Midbrain (tissue), 1 donor: ENCODE results near the gene S100B.

Experiments used
- DNase-seq: peaks from one replicate; lab custom pipeline; 2025; lab: John Stamatoyannopoulos, UW

The S100B gene

DNA sequence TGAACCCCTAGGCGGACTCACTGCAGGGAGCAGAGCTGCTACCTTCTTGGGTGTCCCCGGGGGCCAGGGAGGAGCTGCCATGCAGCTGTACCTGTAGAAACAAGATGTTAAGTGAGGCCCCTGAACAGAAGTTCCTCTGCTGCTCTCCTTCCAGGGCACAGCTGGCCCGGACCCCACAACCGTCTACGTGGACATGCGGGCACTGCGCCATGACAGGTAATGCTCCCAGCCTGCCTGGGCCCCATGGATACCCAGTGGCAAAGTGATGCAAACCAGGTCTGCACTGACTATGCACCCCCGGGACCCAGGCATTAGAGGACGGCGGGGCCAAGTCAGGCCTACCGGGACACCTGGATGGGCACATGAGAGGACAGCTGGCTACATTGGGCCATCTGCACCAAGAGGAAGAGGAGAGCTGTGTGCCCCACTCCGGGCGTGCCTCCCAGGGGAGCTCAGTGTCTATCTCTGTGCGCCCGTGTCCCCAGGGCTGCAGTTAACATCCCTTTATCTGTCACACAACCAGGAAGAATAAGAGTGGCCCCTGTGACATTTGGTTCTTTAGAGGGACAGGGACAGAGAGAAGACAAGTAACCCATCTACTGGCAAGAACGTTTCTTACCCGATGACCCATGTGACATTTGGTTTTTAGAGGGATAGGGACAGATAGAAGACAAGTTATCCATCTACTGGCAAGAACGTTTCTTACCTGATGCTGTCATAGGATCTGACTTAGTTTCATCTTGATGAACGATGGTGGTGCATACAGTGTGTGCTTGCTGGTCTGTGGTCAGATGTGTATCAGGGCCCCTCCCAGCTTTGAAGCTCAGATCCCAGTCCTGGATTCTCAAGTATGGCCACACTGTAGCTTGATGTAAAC lies 44.1 kb downstream of the S100B start:
- DNase-seq, result no peak

DNA sequence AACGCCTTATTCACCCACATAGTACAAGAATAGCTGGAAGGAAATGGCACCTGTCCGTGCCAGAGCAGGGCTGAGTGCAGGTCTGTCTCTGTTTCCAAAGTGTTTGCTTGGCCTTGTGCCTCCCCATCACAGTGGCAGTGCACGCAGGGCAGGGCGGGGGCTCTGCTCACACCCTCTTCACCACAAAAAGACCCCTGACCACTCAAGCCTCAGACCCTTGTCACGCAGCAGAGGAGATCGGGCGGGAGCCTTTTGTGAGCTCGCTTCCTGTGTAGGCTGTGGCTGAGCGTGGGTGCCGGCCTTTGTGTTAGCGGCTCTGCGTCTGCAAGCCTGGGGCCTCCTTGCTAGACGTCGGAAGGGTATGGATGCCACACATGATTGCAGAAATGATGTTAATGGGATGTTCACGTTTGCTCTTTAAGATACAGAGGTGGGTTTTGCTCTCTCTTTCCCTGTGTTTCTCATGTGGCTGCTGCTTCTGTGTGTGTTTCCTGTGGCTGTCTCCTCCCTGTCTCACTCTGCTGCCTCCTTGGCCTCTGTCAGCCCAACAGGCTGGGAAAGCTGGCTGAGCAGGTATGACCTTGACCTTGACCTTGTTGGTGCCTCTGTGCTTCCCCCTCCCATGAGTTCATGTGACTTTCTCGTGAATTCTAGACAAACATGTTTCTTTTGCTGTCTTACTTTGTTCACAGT lies 45.4 kb downstream of the S100B start:
- no peak for DNase-seq

DNA sequence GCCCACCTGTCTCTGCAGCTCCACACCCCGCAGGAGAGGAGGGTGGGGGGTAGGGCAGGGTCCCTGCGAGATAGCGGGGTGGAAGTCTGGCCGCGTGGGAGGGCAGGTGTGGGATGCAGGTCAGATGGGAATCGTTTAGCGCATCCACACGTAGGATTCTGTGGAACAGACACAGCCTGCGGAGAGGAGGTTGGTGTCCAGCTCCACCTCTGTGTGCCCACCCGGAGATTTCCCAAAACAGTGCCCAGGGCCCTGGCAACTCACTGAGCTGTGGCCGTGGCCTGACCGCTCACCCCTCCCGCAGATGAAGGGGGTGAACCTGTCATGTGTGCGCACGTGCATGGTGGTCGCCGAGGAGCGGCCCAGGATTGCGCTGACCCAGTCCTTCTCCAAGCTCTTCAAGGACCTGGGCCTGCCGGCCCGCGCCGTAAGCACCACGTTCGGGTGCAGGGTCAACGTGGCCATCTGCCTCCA lies 46.9 kb downstream of the S100B start:
- DNase-seq, result no peak

DNA sequence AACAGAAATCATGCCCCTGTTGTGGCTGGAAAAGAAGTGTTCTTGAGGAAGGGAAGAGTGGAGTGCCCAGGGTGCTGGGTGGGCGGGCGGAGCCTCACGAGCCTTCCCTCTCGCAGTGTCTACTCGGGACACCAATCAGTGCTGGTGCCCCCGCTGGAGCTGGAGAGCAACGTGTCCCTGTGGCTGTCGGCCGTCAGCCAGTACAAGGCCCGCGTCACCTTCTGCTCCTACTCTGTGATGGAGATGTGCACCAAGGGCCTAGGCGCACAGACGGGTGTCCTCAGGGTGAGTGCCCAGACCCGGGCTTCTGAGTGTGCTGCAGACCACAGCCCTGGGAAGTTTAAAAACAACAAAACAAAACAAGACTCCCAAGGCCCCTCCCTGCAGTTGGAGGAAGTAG lies 47.4 kb downstream of the S100B start:
- no peak for DNase-seq

DNA sequence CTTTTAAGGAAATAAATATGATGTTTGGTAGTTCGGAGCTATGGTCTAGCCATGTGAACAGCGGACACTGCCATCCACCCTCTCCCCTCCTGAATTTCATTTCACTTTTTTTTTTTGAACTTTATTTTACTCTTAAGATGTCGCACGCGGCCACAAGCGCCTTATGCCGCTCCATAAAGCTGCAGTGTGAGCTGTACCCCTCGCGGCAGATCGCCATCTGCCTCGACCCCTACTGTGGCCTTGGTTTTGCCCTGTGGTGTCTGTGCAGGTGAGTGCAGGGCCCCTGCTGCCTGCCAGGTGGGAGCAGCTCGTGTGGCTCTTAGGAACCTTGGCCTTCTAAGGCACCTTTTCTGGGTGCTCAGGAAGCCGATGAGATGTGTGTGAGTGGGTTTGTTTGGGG lies 48.1 kb downstream of the S100B start:
- DNase-seq, result no peak

DNA sequence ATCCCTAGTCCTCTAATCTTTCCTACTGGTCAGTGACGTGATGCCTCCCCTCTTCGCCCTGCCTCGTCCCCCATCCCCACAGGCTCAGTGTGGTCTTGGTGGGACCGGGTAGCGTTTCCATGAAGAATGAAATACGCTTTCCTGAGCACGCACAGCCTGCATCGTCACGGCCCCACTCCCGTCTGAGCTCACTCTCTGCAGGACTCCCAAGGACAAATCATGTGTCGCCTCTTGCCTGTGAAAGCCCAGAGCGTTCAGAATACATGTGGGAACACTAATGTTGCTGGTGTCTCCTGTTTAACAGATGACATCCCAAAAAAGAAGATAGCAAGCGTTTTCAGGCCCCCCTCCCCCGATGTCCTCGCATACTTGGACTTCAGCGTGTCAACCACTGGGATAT lies 49.2 kb downstream of the S100B start:
- DNase-seq, result no peak

DNA sequence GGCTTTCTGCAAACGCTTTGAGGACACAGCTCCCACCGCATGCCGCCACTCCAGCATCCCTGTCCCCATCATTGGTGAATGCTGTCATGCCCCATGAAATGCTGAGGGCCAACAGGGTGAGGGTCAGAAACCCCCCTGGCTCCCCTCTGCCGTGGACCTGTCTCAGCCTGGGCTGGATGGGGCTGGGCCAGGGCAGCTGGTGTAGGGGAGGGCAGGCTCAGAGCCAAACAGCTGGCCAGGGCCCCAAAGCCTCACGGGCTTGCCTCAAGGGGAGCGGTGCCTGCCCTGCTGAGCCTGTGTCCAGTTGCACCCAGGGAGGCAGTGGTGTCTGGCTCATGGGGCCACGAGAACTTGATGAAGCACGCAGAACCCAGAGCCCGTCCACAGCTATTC lies 49.7 kb downstream of the S100B start:
- DNase-seq, result no peak

DNA sequence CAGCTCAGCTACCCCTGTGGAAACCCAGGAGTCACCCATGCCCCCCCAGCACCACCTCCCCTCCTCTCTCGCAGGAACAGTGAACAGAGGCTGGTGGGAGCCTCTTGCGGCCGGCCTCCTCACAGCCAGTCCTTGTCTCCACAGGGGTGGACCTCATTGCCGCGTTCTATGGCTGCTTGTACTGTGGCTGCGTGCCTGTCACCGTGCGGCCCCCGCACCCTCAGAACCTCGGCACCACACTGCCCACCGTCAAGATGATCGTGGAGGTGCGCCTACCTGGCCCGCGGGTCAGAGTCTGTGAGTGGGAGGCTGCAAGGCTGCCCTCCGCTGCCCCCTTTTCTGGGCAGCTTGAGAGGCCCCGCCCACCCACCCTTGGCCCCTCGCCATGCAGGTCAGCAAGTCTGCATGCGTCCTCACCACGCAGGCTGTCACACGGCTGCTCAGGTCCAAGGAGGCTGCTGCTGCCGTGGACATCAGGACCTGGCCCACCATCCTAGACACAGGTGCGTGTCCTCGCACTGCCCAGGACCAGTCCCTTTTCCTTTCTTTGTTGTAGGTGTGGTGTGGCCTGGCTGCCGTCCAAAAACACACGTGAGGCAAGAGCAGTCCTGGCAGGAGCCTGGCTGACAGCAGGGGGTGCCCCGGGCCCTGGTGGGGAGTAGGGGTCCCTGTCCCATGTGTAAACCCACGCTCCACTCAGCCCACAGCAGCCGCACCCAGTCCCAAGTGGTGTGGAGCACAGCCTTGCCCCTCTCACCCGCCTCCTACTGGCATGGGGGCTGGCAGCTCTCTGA lies 50.3 kb downstream of the S100B start:
- no peak for DNase-seq

DNA sequence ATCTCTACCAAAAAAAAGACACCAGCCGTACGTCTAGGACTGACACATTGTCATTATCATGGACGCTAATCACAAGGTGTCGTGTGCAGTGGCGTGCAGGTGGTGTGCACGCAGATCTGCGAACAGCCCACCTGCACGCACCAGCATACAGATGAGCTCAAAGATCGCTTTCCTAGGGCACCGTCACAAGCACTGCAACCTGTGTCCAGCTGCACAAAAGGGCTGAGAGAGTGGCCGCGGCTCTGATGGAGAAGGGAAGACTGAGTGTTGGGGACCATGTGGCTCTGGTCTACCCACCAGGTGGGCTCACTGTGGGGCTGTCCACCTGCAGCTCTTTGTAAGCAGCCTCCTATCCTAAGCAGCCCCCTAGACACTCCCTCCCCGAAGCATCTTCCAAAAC lies 50.9 kb downstream of the S100B start:
- no peak for DNase-seq

DNA sequence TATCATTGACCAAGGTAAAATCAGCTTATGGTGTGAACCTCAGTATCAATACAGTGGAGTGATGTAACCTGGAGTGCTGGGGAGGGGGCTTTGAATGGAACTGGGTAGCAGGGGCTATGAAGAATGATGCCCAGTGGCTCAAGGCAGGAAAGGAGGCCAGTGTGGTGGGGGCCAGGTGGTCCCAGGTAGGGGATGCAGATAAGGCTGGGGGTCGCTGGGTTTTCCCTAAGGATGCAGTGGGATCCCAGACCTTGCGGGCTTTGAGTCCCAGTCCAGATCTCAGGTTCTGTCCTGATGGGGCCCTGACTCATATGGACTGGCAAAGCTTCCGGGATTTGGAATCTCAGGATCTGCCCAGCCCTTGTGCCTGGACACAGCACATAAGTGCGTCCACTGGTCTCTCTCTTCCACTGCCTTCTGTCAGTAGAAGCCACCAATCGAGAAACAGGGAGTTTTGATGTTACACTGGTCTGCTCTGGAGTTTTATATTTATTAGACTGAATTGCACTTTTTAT lies 52.0 kb downstream of the S100B start:
- DNase-seq, result no peak

DNA sequence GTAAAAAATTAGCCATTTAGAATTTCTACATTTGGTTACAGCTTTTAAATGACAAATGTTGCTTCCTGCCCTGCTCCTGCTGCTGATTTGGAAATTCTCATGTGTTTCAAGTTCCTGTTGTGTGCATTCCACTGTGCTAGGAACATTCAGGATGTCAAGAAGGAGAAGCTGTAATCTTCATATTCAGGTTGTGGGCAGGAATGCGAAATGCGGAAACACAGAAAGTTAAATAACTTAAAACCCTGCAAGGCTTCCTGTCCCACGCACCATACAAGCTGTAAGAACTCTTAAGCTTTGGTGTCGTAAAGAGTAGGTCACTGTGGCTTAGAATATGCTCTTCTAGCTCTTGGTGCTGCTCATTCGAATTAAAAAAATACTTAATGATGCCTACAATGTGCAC lies 52.6 kb downstream of the S100B start:
- DNase-seq, result peak; percentile 17

DNA sequence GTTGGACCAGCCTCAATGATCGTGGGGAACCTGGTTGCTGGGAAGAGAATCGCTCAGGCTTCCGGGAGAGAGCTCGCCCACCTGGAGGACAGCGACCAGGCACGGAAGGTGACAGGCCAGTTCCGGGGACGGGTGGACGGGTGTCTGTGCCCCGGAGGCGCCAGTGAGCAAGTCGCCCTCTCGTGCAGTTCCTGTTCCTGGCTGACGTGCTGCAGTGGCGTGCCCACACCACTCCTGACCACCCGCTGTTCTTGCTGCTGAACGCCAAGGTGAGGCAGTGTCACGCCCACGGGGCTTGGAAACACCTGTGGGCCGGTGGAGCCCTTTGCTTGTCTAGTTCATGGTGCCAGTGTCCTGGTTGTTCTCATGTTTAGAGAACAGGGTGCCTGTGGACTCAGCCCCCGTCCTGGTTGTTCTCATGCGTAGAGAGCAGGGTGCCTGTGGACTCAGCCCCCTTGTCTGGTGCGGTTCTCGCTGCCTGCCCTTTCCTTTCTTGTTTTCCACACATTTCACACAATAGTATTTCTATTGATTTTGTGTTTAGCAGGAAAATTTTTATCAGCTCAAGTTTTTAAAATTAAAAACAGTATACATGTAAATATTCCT lies 53.1 kb downstream of the S100B start:
- no peak for DNase-seq

DNA sequence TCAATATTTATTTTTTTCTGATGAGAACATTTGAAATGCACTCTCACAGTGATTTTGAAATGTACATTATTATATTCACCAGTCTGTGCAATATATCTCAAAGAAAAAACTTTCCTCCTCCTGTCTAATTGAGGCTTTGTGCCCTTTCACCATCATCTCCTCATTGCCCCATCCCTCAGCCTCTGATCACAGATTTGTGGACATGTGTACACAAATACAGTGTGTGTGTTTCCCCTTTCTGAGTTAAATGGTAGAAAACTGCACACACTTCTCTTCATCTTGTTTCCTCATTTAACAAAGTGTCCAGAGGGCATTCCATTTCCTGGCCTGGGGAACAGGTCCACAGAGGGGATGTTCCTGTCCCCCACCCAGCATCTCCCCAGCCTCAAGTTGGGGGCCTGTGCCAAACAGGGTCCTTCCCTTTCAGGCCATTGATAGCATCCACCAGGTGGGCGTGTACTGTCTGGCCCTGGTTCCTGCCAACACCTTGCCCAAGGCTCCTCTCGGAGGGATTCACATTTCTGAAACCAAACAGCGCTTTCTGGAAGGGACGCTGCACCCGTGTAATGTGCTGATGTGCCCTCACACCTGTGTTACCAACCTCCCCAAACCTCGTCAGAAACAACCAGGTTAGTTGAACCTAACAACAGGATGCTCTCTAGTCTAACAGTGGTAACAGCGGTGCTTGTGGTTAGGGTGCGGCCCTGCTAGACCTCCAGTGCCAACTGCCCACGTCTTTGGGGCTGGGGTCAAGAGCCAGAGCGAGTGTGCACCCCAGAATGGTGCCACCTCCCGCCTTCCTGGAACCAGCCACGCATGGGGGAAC lies 54.6 kb downstream of the S100B start:
- DNase-seq, result no peak

DNA sequence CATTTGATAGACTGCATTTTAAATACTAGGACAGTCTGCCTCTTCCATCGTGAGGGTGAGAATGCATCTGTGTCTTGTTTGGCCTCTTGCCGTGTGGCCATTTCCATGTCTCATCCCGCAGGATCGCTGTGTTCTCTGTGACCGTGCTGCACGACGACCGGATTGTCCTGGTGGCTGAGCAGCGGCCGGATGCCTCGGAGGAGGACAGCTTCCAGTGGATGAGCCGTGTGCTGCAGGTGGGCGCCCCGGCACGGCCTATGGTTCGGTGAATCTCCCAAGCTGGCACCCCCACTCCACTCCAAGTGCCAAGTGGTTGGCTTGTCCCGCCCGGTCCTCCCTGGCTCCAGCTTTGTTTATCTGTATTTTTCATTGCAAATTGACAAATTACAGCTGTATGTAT lies 55.2 kb downstream of the S100B start:
- DNase-seq, result no peak
